Right hindlimb (tissue), 1 donor: ENCODE data around the gene LRRC70.
"Not testable (repeated sequence)": the region's sequence is repeated elsewhere in the genome, so short reads cannot be mapped to it uniquely, and the experiment has no call there.

ENCODE experiments used
- DNase-seq: peaks from one replicate; pipeline ENCODE4 v3.0.0-alpha.2; 2018

The LRRC70 gene

GRCh38 chr5:62578540-62578939 is at the start of gene LRRC70:
TSS of gene LRRC70 (plus strand) at chr5:62578819. CDS start at chr5:62579439, 620 bp downstream.
- no peak for DNase-seq

- DNase-seq, result no peak
Observed at GRCh38 chr5:62533597-62533996, 45.0 kb upstream of the LRRC70 start.

- DNase-seq, result no peak
Observed at GRCh38 chr5:62534461-62535236, 44.0 kb upstream of the LRRC70 start.

GRCh38 chr5:62536232-62536631 is 42.4 kb upstream of the LRRC70 start:
- no peak for DNase-seq

GRCh38 chr5:62536783-62537182 is 41.8 kb upstream of the LRRC70 start:
- DNase-seq, result no peak

- DNase-seq, result no peak
Observed at GRCh38 chr5:62538017-62538942, 40.3 kb upstream of the LRRC70 start.

GRCh38 chr5:62542720-62543119 is 35.9 kb upstream of the LRRC70 start:
- no peak for DNase-seq

- DNase-seq, result no peak
Observed at GRCh38 chr5:62547945-62548630, 30.5 kb upstream of the LRRC70 start.

- DNase-seq, result no peak
Observed at GRCh38 chr5:62550103-62550502, 28.5 kb upstream of the LRRC70 start.

- DNase-seq, result no peak
Observed at GRCh38 chr5:62555930-62556329, 22.7 kb upstream of the LRRC70 start.

- no peak for DNase-seq
Observed at GRCh38 chr5:62558941-62559340, 19.7 kb upstream of the LRRC70 start.

- DNase-seq, result no peak
Observed at GRCh38 chr5:62560786-62561185, 17.8 kb upstream of the LRRC70 start.

GRCh38 chr5:62561896-62562295 is 16.7 kb upstream of the LRRC70 start:
- DNase-seq, result no peak

- DNase-seq, result no peak
Observed at GRCh38 chr5:62562867-62563266, 15.8 kb upstream of the LRRC70 start.

- no peak for DNase-seq
Observed at GRCh38 chr5:62564101-62564500, 14.5 kb upstream of the LRRC70 start.

GRCh38 chr5:62565740-62566139 is 12.9 kb upstream of the LRRC70 start:
- not testable (repeated sequence) for DNase-seq

- no peak for DNase-seq
Observed at GRCh38 chr5:62568143-62568542, 10.5 kb upstream of the LRRC70 start.

GRCh38 chr5:62568800-62569432 is 9.7 kb upstream of the LRRC70 start:
- no peak for DNase-seq

- no peak for DNase-seq
Observed at GRCh38 chr5:62569470-62569869, 9.1 kb upstream of the LRRC70 start.

GRCh38 chr5:62572918-62573514 is 5.6 kb upstream of the LRRC70 start:
- DNase-seq, result no peak

- no peak for DNase-seq
Observed at GRCh38 chr5:62574599-62574998, 4.0 kb upstream of the LRRC70 start.

GRCh38 chr5:62575066-62575465 is 3.6 kb upstream of the LRRC70 start:
- DNase-seq, result no peak
